Measurements from ENCODE around the gene INPP4A.

INPP4A gene

GRCh38 chr2:98541906-98542305 lies 97.2 kb downstream of the INPP4A start:
- no peak for DNase-seq (ENCODE audit: low read depth in 2 of 2)

GRCh38 chr2:98543214-98543613 lies 98.6 kb downstream of the INPP4A start:
- DNase-seq (ENCODE audit: low read depth in 2 of 2) = no peak

- DNase-seq (ENCODE audit: low read depth in 2 of 2) = no peak
Observed at GRCh38 chr2:98543842-98544241, 99.2 kb downstream of the INPP4A start.

GRCh38 chr2:98545591-98545990 lies 100.9 kb downstream of the INPP4A start:
- no peak for DNase-seq (ENCODE audit: low read depth in 2 of 2)

- DNase-seq (ENCODE audit: low read depth in 2 of 2) = no peak
Observed at GRCh38 chr2:98546186-98546585, 101.5 kb downstream of the INPP4A start.

- DNase-seq (ENCODE audit: low read depth in 2 of 2) = no peak
Observed at GRCh38 chr2:98547092-98547790, 102.6 kb downstream of the INPP4A start.

- no peak for DNase-seq (ENCODE audit: low read depth in 2 of 2)
Observed at GRCh38 chr2:98548920-98549818, 104.5 kb downstream of the INPP4A start.

GRCh38 chr2:98550165-98550564 lies 105.5 kb downstream of the INPP4A start:
- DNase-seq (ENCODE audit: low read depth in 2 of 2) = no peak

- DNase-seq (ENCODE audit: low read depth in 2 of 2) = no peak
Observed at GRCh38 chr2:98551316-98551715, 106.7 kb downstream of the INPP4A start.

- DNase-seq (ENCODE audit: low read depth in 2 of 2) = no peak
Observed at GRCh38 chr2:98552499-98553179, 108.0 kb downstream of the INPP4A start.

GRCh38 chr2:98554116-98554861 lies 109.6 kb downstream of the INPP4A start:
- no peak for DNase-seq (ENCODE audit: low read depth in 2 of 2)

GRCh38 chr2:98555696-98556095 lies 111.0 kb downstream of the INPP4A start:
- no peak for DNase-seq (ENCODE audit: low read depth in 2 of 2)

- no peak for DNase-seq (ENCODE audit: low read depth in 2 of 2)
Observed at GRCh38 chr2:98556344-98557033, 111.8 kb downstream of the INPP4A start.

GRCh38 chr2:98558852-98559530 lies 114.3 kb downstream of the INPP4A start:
- DNase-seq (ENCODE audit: low read depth in 2 of 2) = no peak

GRCh38 chr2:98559581-98559980 lies 114.9 kb downstream of the INPP4A start:
- no peak for DNase-seq (ENCODE audit: low read depth in 2 of 2)

- no peak for DNase-seq (ENCODE audit: low read depth in 2 of 2)
Observed at GRCh38 chr2:98560256-98560771, 115.7 kb downstream of the INPP4A start.

GRCh38 chr2:98561018-98561417 lies 116.4 kb downstream of the INPP4A start:
- DNase-seq (ENCODE audit: low read depth in 2 of 2) = no peak

- no peak for DNase-seq (ENCODE audit: low read depth in 2 of 2)
Observed at GRCh38 chr2:98561902-98562695, 117.4 kb downstream of the INPP4A start.

- no peak for DNase-seq (ENCODE audit: low read depth in 2 of 2)
Observed at GRCh38 chr2:98563394-98563793, 118.7 kb downstream of the INPP4A start.

All from stimulated activated CD4-positive, alpha-beta T cell treated with anti-CD3 and anti-CD28 coated beads, Interleukin-1b, Interleukin-23, amount 100 ng/mL, for 1 hour (primary cell).